HepG2 (cell line): ENCODE results near the gene HEXIM1.

Experiments used
- CTCF ChIP-seq: sonication (generic); formaldehyde crosslinking; IDR thresholded peaks from 2 replicates; pipeline ENCODE4 v1.5.0; 2020; ENCODE audit warnings: mild to moderate bottlenecking, missing genetic modification reagents, moderate library complexity
- GTF2F1 ChIP-seq: fragments of 150-350 bp; IDR thresholded peaks from 2 replicates; pipeline ENCODE4 v1.6.1; 2014; ENCODE audit warnings: low read length
- HBP1 ChIP-seq: IDR thresholded peaks from 2 replicates; pipeline ENCODE4 v1.6.1; 2016; ENCODE audit warnings: low read depth, control low read depth
- KAT8 ChIP-seq: IDR thresholded peaks from 2 replicates; pipeline ENCODE4 v1.6.1; 2016; ENCODE audit warnings: missing genetic modification reagents, missing compliant biosample characterization
- TRIM22 ChIP-seq: fragments of 450-650 bp; IDR thresholded peaks from 2 replicates; pipeline ENCODE4 v1.6.1; 2017
- ZBTB33 ChIP-seq: sonication (generic); formaldehyde crosslinking; IDR thresholded peaks from 2 replicates; pipeline ENCODE4 v1.4.0; 2020; ENCODE audit warnings: missing genetic modification reagents

GRCh38 chr17:45136846-45137560, 11.3 kb upstream of the HEXIM1 start:
- TF ChIP-seq KAT8 (no peak), HBP1 (CRISPR knock-in tag) (no peak), CTCF (no peak), ZBTB33 (CRISPR knock-in tag) (no peak), TRIM22 (no peak), GTF2F1 (no peak)
